Measurements from ENCODE around the gene RAPGEFL1.
A peak's percentile ranks its signal among the peaks of the same experiment; 100 is the strongest.
"Not testable (repeated sequence)": the region's sequence is repeated elsewhere in the genome, so short reads cannot be mapped to it uniquely, and the experiment has no call there.

The RAPGEFL1 gene

GRCh38 chr17:40191237-40192208, 14.3 kb downstream of the RAPGEFL1 start:
- Histone ChIP-seq H3K4me3 (ENCODE audit: low read length) (peak overlapping the region; percentile 63), H3K27ac (ENCODE audit: low read length) (no peak overlapping the region)

GRCh38 chr17:40192961-40193360, 15.7 kb downstream of the RAPGEFL1 start:
- peaks cover 11% of the 10 kb centered on the region for H3K36me3 ChIP-seq (ENCODE audit: insufficient read depth, low read depth, low read length)
- H3K9me3 ChIP-seq (ENCODE audit: insufficient read depth, low read depth, low read length), result no peaks in the 10 kb centered on the region
- H3K27ac ChIP-seq (ENCODE audit: low read length), result no peak overlapping the region
- peaks cover 9% of the 10 kb centered on the region; the same call in 1 of the 2 replicates for H3K4me1 ChIP-seq (ENCODE audit: insufficient read depth, low read length)
- no peak overlapping the region for H3K9ac ChIP-seq (ENCODE audit: low read depth, low read length)
- H3K27me3 ChIP-seq (ENCODE audit: insufficient read depth, low read length), result peaks cover 7% of the 10 kb centered on the region; the same call in 1 of the 2 replicates
- H3K4me3 ChIP-seq (ENCODE audit: low read length), result no peak overlapping the region

More at GRCh38 chr17:40191237-40192208, 14.3 kb downstream of the RAPGEFL1 start:
- peak overlapping the region; percentile 75; the same call in 1 of the 2 replicates for H3K9ac ChIP-seq (ENCODE audit: low read depth, low read length)
- H3K27me3 ChIP-seq (ENCODE audit: insufficient read depth, low read length), result peaks cover 7% of the 10 kb centered on the region; the same call in 1 of the 2 replicates
- H3K9me3 ChIP-seq (ENCODE audit: insufficient read depth, low read depth, low read length), result no peaks in the 10 kb centered on the region
- H3K4me1 ChIP-seq (ENCODE audit: insufficient read depth, low read length), result peaks cover 9% of the 10 kb centered on the region; the same call in 1 of the 2 replicates
- H3K36me3 ChIP-seq (ENCODE audit: insufficient read depth, low read depth, low read length), result peaks cover 11% of the 10 kb centered on the region

DNA sequence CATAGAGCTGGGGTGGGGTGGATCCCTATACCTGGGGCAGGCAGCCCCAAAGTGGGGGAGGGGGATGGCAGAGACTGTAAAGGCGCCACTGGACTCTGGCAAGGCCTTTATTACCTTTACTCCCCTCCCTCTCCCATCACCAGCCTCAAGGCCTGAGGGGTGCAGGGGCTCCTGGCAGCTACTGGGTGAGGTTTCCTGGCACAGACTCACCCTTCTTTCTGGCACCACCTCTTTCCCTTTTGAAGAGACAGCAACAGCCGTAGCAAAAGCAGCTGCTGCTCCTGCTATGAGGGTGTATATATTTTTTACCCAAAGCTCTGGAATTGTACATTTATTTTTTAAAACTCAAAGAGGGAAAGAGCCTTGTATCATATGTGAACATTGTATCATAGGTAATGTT, 17.6 kb downstream of the RAPGEFL1 start:
- peaks cover 7% of the 10 kb centered on the region; the same call in 1 of the 2 replicates for H3K27me3 ChIP-seq (ENCODE audit: insufficient read depth, low read length)
- H3K9ac ChIP-seq (ENCODE audit: low read depth, low read length), result no peak overlapping the region
- H3K27ac ChIP-seq (ENCODE audit: low read length), result no peak overlapping the region
- peaks cover 11% of the 10 kb centered on the region for H3K36me3 ChIP-seq (ENCODE audit: insufficient read depth, low read depth, low read length)
- H3K4me1 ChIP-seq (ENCODE audit: insufficient read depth, low read length), result peaks cover 9% of the 10 kb centered on the region; the same call in 1 of the 2 replicates
- no peaks in the 10 kb centered on the region for H3K9me3 ChIP-seq (ENCODE audit: insufficient read depth, low read depth, low read length)
- no peak overlapping the region for H3K4me3 ChIP-seq (ENCODE audit: low read length)

DNA sequence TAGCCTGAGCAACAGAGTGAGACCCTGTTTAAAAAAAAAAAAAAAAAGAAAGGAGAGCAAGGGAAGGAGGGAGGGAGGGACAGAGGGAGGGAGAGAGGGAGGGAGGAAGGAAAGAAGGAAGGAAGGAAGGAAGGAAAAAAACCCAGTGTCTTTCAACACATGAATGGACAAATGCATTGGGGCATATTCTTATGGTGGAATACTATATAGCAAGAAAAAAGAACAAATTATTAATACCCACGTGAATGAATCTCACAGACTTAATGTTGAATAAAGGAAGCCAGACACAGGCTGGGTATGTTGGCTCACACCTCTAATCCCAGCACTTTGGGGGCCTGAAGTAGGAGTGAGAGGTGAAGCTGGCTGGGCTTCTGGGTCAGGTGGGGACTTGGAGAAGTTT, 20.3 kb downstream of the RAPGEFL1 start:
- Histone ChIP-seq H3K9ac (ENCODE audit: low read depth, low read length) (no peak overlapping the region), H3K27ac (ENCODE audit: low read length) (no peak overlapping the region), H3K4me3 (ENCODE audit: low read length) (no peak overlapping the region), H3K9me3 (ENCODE audit: insufficient read depth, low read depth, low read length) (no peaks in the 10 kb centered on the region), H3K27me3 (ENCODE audit: insufficient read depth, low read length) (no peaks in the 10 kb centered on the region), H3K36me3 (ENCODE audit: insufficient read depth, low read depth, low read length) (peaks cover 11% of the 10 kb centered on the region), H3K4me1 (ENCODE audit: insufficient read depth, low read length) (no peaks in the 10 kb centered on the region)

- H3K9me3 ChIP-seq (ENCODE audit: insufficient read depth, low read depth, low read length); H3K9ac ChIP-seq (ENCODE audit: low read depth, low read length); H3K4me1 ChIP-seq (ENCODE audit: insufficient read depth, low read length); H3K36me3 ChIP-seq (ENCODE audit: insufficient read depth, low read depth, low read length); H3K27ac ChIP-seq (ENCODE audit: low read length); H3K27me3 ChIP-seq (ENCODE audit: insufficient read depth, low read length); H3K4me3 ChIP-seq (ENCODE audit: low read length): not testable (repeated sequence)
Observed at GRCh38 chr17:40197965-40198456, 20.7 kb downstream of the RAPGEFL1 start.

DNA sequence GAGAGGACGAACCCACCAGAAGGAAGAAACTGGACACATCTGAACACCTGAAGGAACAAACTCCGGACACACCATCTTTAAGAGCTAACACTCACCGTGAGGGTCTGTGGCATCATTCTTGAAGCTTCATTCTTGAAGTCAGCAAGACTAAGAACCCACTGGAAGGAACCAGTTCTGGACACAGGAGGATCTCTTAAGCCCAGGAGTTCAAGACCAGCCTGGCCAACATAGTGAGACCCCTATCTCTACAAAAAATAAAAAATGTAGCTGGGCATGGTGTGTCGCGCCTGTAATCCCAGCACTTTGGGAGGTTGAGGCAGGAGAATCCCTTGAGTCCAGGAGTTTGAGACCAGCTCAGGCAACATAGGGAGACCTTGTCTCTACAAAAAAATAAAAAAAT, 21.3 kb downstream of the RAPGEFL1 start:
- Histone ChIP-seq H3K27me3 (ENCODE audit: insufficient read depth, low read length) (no peaks in the 10 kb centered on the region), H3K36me3 (ENCODE audit: insufficient read depth, low read depth, low read length) (peaks cover 2% of the 10 kb centered on the region; the same call in 1 of the 2 replicates), H3K9ac (ENCODE audit: low read depth, low read length) (no peak overlapping the region), H3K4me1 (ENCODE audit: insufficient read depth, low read length) (no peaks in the 10 kb centered on the region), H3K4me3 (ENCODE audit: low read length) (no peak overlapping the region), H3K9me3 (ENCODE audit: insufficient read depth, low read depth, low read length) (no peaks in the 10 kb centered on the region), H3K27ac (ENCODE audit: low read length) (no peak overlapping the region)

- no peak overlapping the region for H3K9ac ChIP-seq (ENCODE audit: low read depth, low read length)
- H3K27ac ChIP-seq (ENCODE audit: low read length), result no peak overlapping the region
Observed at GRCh38 chr17:40203131-40203530, 25.9 kb downstream of the RAPGEFL1 start.

DNA sequence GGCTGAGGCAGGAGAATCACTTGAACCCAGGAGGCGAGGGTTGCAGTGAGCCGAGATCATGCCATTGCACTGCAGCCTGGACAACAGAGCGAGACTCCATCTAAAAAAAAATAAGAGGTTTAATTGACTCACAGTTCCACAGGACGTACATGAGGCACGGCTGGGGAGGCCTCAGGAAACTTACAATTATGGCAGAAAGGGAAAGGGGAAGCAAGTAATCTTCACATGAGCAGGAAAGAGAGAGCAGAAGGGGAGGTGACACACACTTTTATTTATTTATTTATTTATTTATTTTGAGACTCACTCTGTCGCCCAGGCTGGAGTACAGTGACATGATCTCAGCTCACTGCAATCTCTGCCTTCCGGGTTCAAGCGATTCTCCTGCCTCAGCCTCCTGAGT, 28.9 kb downstream of the RAPGEFL1 start:
- not testable (repeated sequence) for H3K4me3 ChIP-seq (ENCODE audit: low read length); H3K4me1 ChIP-seq (ENCODE audit: insufficient read depth, low read length); H3K9ac ChIP-seq (ENCODE audit: low read depth, low read length); H3K9me3 ChIP-seq (ENCODE audit: insufficient read depth, low read depth, low read length); H3K27ac ChIP-seq (ENCODE audit: low read length); H3K36me3 ChIP-seq (ENCODE audit: insufficient read depth, low read depth, low read length); H3K27me3 ChIP-seq (ENCODE audit: insufficient read depth, low read length)

More at GRCh38 chr17:40203131-40203530, 25.9 kb downstream of the RAPGEFL1 start:
- Histone ChIP-seq H3K4me1 (ENCODE audit: insufficient read depth, low read length) (no peaks in the 10 kb centered on the region), H3K27me3 (ENCODE audit: insufficient read depth, low read length) (no peaks in the 10 kb centered on the region), H3K9me3 (ENCODE audit: insufficient read depth, low read depth, low read length) (no peaks in the 10 kb centered on the region), H3K4me3 (ENCODE audit: low read length) (no peak overlapping the region), H3K36me3 (ENCODE audit: insufficient read depth, low read depth, low read length) (no peaks in the 10 kb centered on the region)

DNA sequence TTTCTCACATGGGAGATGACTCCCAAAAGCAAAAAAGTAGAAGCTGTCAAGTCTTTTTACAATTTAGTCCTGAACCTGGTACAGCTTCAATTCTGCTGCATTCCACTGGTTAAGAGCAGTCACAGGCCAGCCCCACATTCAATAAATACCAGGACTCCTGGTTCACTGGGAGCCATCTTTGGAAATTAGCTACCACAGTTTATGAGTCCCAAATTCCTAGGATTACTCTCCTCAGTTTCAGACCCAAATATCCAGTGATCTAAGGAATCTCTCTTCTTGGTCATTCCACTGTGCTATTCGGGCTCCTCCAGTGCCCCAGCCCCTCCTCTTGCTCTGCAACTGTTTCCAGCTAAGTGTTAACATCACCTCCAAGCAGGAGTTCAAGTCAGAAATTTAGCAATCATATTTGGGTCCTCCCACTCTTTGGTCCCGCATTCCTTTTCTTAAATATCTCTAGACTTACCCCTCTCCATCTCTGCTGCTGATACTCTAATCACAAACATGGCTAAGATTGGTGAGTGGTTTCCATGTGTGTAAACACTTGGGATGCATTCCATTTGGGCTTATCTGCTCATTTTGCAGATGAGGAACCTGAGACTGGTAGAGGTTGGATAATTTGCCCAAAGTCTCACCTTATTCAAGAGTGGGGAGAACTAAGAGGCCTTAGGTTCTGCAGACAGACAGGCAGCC, 32.3 kb downstream of the RAPGEFL1 start:
- H3K9ac ChIP-seq (ENCODE audit: low read depth, low read length), result no peak overlapping the region
- H3K4me1 ChIP-seq (ENCODE audit: insufficient read depth, low read length), result no peaks in the 10 kb centered on the region
- no peaks in the 10 kb centered on the region for H3K9me3 ChIP-seq (ENCODE audit: insufficient read depth, low read depth, low read length)
- no peaks in the 10 kb centered on the region for H3K36me3 ChIP-seq (ENCODE audit: insufficient read depth, low read depth, low read length)
- H3K4me3 ChIP-seq (ENCODE audit: low read length), result no peak overlapping the region
- H3K27me3 ChIP-seq (ENCODE audit: insufficient read depth, low read length), result no peaks in the 10 kb centered on the region
- H3K27ac ChIP-seq (ENCODE audit: low read length), result no peak overlapping the region

GRCh38 chr17:40213914-40214313, 36.6 kb downstream of the RAPGEFL1 start:
- H3K9me3 ChIP-seq (ENCODE audit: insufficient read depth, low read depth, low read length); H3K4me1 ChIP-seq (ENCODE audit: insufficient read depth, low read length); H3K36me3 ChIP-seq (ENCODE audit: insufficient read depth, low read depth, low read length); H3K9ac ChIP-seq (ENCODE audit: low read depth, low read length); H3K27ac ChIP-seq (ENCODE audit: low read length); H3K27me3 ChIP-seq (ENCODE audit: insufficient read depth, low read length); H3K4me3 ChIP-seq (ENCODE audit: low read length): not testable (repeated sequence)

DNA sequence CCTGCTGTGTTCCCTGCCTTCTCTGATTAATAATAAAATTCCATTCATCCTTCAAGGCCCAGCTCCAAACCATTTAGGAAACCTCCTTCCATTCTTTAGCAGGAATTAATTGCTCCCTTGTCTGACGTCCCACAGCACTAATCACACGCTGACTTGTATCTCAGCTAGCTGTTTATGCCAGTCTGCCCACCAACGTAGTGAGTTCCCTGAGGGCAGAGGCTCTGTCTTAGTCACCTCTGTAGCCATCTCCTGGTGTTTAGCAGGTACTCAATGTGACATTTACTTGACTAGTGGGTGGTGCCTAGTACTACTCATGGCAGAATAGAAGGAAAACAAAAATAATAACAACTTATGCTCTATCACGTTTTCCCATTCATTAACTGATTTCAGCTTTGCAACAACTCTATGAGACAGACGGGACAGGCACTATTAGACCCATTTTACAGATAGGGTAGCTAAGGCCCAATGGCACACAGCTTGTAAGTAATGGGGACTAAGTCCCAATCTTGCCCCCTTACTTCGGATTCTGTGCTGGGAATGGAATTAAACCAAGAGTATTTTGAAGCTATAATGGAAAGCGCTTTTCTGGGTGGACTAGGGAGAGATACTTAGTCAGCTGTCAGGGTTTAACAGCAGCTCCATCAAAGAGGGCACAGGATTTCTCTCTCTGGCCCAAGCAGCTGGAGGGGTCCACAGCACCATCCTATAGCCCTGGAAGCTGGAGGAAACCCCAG, 40.9 kb downstream of the RAPGEFL1 start:
- no peaks in the 10 kb centered on the region for H3K9me3 ChIP-seq (ENCODE audit: insufficient read depth, low read depth, low read length)
- H3K4me1 ChIP-seq (ENCODE audit: insufficient read depth, low read length), result no peaks in the 10 kb centered on the region
- H3K9ac ChIP-seq (ENCODE audit: low read depth, low read length), result no peak overlapping the region; the same call in 1 of the 2 replicates
- H3K36me3 ChIP-seq (ENCODE audit: insufficient read depth, low read depth, low read length), result no peaks in the 10 kb centered on the region
- H3K27ac ChIP-seq (ENCODE audit: low read length), result peak overlapping the region; percentile 42
- peak overlapping the region; percentile 88; the same call in 1 of the 2 replicates for H3K4me3 ChIP-seq (ENCODE audit: low read length)
- H3K27me3 ChIP-seq (ENCODE audit: insufficient read depth, low read length), result no peaks in the 10 kb centered on the region

Measured in iPS-20b (cell line).